A673 (cell line): ENCODE measurements around the gene COPZ1.

Source experiments
- EZH2 ChIP-seq: fragments of 200-600 bp; sonication (generic); IDR thresholded peaks from 2 replicates; pipeline ENCODE4 v1.6.1; 2017; ENCODE audit warnings: borderline replicate concordance, low read depth, mild to moderate bottlenecking, mixed read lengths, antibody characterized with exemption, low read length; ENCODE audit not compliant: poor library complexity, severe bottlenecking
- TF ChIP-seq, protein P1 (sequence below): fragments of 300-800, 200-600 bp; sonication (generic); conservative IDR thresholded peaks from 2 replicates; pipeline ENCODE4 v1.5.1; 2017; ENCODE audit warnings: low read depth, mild to moderate bottlenecking, antibody characterized with exemption, low read length, moderate library complexity, mixed read lengths

DNA sequence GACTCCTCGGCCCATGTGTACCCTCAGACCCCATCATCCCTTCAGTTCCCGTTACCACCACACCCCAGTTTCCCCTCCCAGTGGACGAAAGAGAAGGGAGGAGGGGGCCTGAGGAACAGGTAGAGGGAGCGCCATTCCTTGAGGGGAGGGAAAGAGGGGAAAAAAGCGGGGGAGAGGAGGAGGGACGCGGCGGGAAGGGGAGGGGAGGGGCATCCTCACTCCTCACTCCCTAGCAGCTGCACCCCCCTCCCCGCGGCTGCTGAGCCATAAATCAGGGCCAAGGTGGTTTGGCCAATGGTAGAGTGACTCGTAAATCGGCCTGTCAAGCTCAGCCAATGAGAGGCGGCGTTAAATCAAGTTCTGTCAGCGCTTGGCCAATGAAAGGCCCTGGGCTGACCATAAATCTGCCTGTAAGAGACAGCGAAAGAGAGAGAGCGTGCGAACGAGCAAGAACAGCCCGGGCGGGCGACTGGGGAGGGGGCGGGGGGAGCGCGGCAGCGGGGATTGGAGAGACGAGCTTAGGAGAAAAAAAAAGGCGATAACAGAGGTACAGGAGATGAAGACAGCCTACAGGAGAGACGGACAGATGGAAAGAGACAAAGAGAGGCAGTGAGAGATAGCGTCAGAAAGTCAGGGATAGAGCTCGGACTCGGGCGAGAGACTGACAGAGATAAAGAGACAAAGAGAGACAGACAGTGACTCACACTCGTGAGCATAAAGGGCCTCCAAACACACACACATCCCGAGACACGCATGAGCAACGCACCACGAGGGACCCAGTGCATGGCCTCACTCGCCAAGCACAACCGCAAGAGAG, 34.2 kb downstream of the COPZ1 start:
- TF ChIP-seq, protein P1, sequence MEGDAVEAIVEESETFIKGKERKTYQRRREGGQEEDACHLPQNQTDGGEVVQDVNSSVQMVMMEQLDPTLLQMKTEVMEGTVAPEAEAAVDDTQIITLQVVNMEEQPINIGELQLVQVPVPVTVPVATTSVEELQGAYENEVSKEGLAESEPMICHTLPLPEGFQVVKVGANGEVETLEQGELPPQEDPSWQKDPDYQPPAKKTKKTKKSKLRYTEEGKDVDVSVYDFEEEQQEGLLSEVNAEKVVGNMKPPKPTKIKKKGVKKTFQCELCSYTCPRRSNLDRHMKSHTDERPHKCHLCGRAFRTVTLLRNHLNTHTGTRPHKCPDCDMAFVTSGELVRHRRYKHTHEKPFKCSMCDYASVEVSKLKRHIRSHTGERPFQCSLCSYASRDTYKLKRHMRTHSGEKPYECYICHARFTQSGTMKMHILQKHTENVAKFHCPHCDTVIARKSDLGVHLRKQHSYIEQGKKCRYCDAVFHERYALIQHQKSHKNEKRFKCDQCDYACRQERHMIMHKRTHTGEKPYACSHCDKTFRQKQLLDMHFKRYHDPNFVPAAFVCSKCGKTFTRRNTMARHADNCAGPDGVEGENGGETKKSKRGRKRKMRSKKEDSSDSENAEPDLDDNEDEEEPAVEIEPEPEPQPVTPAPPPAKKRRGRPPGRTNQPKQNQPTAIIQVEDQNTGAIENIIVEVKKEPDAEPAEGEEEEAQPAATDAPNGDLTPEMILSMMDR, result no peak
- no peak for TF ChIP-seq EZH2
